Stimulated activated CD8-positive, alpha-beta memory T cell treated with anti-CD3 and anti-CD28 coated beads, Interleukin-15, amount 100 ng/mL, for 4 hours (primary cell): ENCODE results near the gene LIMCH1.
"Not testable (repeated sequence)": the region's sequence is repeated elsewhere in the genome, so short reads cannot be mapped to it uniquely, and the experiment has no call there.

Experiments
- DNase-seq, 2 donors: peaks; one replicate each; pipeline ENCODE4 v3.0.0-alpha.2; 2020; ENCODE audit warnings: low read depth in 2 of 2

Gene LIMCH1

GRCh38 chr4:41642746-41643145 lies 104.8 kb downstream of the LIMCH1 start:
- DNase-seq, result not testable (repeated sequence)

GRCh38 chr4:41643331-41643730 lies 105.4 kb downstream of the LIMCH1 start:
- DNase-seq, result no peak

DNA sequence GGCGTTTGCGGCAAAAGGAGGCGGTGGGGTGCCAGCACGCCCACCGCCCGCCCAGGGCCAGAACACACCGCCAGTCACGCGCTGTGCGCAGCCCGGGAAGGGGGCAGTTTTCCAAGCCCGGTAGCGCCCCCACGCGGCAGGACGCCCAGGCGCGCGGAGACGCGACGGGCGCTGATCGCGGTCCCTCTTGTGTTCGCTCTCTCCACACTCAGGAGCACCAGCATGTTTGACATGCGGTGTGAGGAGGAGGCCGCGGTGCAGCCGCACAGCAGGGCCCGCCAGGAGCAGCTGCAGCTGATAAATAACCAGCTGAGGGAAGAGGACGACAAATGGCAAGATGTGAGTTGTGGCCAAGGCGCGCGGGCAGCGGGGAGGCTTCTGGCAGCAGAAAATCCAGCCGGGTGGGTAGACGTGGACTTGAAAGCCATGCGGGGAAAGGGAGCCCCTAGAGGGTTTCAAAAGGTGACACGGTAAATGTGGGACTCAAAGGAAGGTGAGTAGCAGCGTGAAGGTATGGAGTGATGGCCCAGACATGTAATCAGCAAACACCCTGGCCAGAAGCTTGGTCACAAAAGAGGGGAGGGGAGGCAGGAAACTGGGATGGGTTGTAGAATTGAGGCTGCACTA lies 106.4 kb downstream of the LIMCH1 start:
- DNase-seq, result no peak

GRCh38 chr4:41644915-41645295 lies 106.9 kb downstream of the LIMCH1 start:
- DNase-seq, result no peak

GRCh38 chr4:41645728-41646390 lies 107.9 kb downstream of the LIMCH1 start:
- DNase-seq, result no peak

- no peak for DNase-seq
These were observed 108.9 kb downstream of the LIMCH1 start for GRCh38 chr4:41646862-41647261.

DNA sequence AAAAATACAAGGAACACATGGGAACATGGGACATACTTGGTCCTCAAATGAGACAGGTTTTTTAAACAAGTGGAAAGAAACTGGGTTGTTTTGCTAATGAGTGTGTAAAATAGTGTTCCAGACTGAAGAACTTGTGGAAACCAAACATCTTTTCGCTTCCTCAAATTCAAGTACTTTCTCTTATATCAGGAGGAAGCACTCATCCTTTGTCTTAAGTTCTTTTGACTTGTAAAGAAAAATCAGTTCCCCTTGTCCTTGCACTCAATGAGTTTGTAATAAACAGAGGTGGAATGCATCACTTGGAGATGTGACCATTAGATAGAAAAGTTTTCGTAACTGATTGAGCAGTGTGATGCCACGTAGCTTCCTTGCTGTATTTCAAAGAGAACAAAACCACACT lies 109.4 kb downstream of the LIMCH1 start:
- DNase-seq, result no peak

DNA sequence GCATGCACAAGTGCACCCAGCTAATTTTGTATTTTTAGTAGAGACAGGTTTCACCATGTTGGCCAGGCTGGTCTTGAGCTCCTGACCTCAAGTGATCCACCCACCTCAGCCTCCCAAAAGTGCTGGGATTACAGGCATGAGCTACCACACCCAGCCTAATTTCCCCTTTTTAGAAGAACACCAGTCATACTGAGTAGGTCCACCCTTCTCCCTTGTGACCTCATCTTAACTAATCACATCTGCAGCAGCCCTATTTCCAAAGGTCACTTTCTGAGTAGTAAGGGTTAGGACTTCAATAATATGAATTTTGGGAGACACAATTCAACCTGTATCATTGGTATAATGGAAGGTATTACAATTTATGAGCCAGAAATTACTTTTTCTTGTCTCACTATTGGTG lies 113.2 kb downstream of the LIMCH1 start:
- DNase-seq, result not testable (repeated sequence)

- no peak for DNase-seq
These were observed 115.0 kb downstream of the LIMCH1 start for GRCh38 chr4:41652971-41653370.

DNA sequence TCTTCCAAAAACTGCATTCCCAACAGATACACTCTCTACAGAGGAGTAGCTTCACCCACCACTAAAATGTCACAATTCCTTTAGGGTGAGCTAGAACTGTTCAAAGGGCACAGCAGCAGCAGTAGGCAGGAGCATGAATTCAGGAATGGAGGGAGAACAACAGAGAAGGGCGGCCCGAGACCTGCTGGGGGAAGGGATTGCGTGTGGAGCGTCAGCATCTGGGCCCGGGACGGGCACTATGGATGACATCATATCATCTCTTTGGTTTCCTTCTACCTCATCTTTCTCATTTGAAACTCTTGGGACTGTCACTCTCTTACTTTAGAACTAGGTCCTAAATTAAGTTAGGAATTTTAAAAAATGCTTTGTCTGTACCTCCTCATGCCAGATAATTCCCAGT lies 115.6 kb downstream of the LIMCH1 start:
- no peak for DNase-seq

GRCh38 chr4:41655177-41655576 lies 117.2 kb downstream of the LIMCH1 start:
- no peak for DNase-seq

- no peak for DNase-seq
These were observed 118.1 kb downstream of the LIMCH1 start for GRCh38 chr4:41656106-41656505.

DNA sequence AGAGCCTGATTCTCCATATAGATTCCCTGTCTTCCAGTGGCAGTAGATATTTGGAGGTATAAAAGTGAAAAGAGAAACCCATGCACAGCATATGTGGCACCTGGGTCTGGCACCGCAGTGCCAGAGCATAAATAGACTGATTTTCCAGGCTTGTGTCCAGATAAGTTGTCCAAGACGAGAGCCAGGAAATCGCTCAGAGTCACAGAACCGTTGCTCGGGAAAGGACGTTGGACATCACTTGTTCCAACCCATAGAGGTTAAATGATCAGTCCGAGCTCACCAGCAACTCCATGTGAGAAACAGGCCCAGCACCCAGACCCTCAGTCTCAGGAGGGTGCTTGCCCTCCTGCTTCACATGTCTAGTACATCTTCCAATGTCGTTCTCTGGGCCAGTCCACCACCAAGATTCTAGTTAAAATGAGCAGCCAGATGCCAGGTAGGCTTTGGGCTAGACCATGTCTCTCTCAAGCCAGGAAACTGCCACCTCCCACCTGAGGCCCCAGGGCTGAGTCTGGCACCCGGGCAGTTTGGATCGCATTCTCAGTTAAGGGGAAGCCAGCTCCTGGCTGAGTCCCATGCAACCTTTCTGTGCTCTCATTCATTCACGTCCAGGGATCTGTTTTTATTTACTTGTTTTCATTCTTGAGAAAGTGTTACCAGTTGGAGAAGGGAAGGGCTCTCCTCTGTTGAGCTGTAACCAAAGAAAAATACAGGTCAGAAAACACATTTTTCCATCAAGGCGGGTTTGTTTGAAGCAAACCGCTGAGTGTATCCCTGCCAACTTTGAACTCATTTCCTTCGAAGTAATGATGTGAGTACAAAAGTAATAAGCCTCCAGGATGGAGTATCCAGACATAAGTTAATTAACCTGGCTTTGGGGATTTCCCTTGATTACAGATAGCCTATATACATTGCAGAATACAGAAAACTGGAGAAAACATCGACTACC lies 118.9 kb downstream of the LIMCH1 start:
- DNase-seq, result no peak

DNA sequence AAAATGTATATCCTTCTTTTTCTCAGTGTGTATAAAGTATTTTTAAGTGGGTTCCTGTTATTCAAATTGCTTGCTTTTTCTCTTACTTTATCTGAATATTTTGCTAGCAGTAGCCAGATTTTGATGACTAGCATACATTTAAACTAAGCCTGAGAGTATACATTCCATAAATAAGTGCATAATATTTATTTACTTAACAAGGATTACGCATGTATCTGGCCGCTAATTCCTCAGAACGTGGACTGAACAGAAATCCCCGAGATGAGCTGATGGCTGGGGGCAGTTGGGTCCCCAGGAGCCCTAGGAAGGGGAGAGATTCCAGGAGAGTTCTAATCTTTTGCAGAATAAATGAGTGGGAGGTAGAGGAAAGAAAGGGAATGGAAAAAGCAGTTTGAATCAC lies 119.6 kb downstream of the LIMCH1 start:
- no peak for DNase-seq

- DNase-seq, result no peak
These were observed 120.2 kb downstream of the LIMCH1 start for GRCh38 chr4:41658163-41658562.

- DNase-seq, result no peak
These were observed 122.4 kb downstream of the LIMCH1 start for GRCh38 chr4:41660352-41660751.

- no peak for DNase-seq
These were observed 123.6 kb downstream of the LIMCH1 start for GRCh38 chr4:41661442-41662076.

GRCh38 chr4:41665636-41666207 lies 127.8 kb downstream of the LIMCH1 start:
- no peak for DNase-seq

DNA sequence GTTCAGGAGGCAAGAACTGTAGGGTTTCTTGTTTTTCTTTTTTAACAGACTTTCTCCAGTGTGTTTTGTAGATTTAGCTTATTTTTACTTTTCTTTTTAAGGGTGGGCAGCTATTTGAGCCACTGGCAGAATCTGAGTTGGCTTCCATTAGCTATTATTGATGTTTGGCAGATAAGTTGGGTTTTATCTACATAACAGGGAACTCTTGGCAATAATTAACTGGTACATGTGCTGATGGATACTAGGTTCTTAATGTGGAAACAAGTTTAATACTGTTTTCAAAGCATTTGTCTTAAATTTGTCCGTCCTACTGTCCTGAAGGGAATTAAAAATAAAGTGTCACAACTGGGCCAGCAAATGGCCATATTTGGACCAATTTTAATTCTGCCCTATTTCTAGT lies 130.1 kb downstream of the LIMCH1 start:
- no peak for DNase-seq

DNA sequence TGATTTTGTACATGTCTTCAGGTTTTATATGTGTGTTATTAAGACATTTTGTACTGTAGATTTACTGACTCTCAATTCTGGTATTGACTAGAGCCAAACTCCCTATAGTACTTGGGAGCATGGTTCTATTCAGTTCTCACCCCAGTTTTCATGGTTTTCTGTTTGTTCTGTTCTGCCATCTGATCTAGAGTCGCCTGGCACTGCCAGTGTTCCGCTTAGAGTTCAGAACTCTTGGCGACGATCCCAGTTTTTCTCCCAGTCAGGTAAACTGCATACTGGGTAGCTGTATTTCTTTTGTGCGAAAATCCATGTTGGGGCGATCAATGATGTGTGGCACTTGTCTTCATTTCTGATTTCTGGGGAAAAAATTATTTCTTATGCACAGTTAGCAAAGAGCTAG lies 132.6 kb downstream of the LIMCH1 start:
- no peak for DNase-seq

DNA sequence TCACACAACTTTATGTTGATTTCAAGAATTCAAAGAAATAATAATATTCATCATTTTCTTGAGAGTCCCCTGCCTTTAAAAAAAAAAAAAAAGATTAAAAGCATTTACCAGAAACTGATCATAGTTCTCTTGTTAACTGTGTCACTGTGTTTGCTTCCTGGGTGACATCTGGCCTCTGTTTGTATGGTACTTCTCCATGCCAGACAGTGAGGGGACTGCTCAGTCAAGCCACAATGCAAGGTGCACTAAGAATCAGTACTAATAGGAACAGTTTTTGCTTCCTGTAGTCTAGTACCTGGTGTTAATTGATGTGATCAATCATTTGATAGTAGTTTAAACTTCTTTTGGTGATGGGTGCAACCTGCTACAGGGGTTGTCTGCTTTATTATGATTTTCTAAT lies 133.0 kb downstream of the LIMCH1 start:
- DNase-seq, result no peak
